Keratinocyte (primary cell): ENCODE data around the gene PPP1CB.

ENCODE experiments used
- EZH2 ChIP-seq: IDR thresholded peaks from one replicate; pipeline ENCODE4 v1.6.1; 2012; ENCODE audit warnings: inconsistent platforms, mild to moderate bottlenecking, low read length, moderate library complexity
- TF ChIP-seq, protein P1 (sequence below), 3 experiments: IDR thresholded peaks in 1 of 3; conservative IDR thresholded peaks in 1 of 3; optimal IDR thresholded peaks in 1 of 3; 2 replicates in 2 of 3; 3 replicates in 1 of 3; pipeline versions ENCODE3 to v1.5.1; 2011; ENCODE audit warnings: low read length in 3 of 3, mild to moderate bottlenecking in 3 of 3, moderate library complexity in 2 of 3, control low read depth in 1 of 3, inconsistent platforms in 1 of 3; ENCODE audit not compliant: insufficient read depth in 2 of 3; ENCODE audit errors: extremely low read depth in 1 of 3

GRCh38 chr2:28720345-28720744 is 31.3 kb upstream of the PPP1CB start:
- TF ChIP-seq, protein P1, sequence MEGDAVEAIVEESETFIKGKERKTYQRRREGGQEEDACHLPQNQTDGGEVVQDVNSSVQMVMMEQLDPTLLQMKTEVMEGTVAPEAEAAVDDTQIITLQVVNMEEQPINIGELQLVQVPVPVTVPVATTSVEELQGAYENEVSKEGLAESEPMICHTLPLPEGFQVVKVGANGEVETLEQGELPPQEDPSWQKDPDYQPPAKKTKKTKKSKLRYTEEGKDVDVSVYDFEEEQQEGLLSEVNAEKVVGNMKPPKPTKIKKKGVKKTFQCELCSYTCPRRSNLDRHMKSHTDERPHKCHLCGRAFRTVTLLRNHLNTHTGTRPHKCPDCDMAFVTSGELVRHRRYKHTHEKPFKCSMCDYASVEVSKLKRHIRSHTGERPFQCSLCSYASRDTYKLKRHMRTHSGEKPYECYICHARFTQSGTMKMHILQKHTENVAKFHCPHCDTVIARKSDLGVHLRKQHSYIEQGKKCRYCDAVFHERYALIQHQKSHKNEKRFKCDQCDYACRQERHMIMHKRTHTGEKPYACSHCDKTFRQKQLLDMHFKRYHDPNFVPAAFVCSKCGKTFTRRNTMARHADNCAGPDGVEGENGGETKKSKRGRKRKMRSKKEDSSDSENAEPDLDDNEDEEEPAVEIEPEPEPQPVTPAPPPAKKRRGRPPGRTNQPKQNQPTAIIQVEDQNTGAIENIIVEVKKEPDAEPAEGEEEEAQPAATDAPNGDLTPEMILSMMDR (optimal IDR thresholded peaks at IDR 0.05 in 1 of 3, IDR thresholded peaks at IDR 0.05 in 1 of 3, conservative IDR thresholded peaks at IDR 0.05 in 1 of 3; ENCODE audit: extremely low read depth in 1 of 3, insufficient read depth in 2 of 3, low read length in 3 of 3) = no peak
- TF ChIP-seq EZH2 = no peak
